ENCODE results near the gene MRM3. TPM values are rescaled to one million over a fixed set of nuclear protein-coding genes. Genes with fewer than 3 reads are reported as not detected.

Gene MRM3
- total and polyA plus RNA-seq, 2 experiments from 2014 or later, result 17.7 to 23.4 TPM

DNA sequence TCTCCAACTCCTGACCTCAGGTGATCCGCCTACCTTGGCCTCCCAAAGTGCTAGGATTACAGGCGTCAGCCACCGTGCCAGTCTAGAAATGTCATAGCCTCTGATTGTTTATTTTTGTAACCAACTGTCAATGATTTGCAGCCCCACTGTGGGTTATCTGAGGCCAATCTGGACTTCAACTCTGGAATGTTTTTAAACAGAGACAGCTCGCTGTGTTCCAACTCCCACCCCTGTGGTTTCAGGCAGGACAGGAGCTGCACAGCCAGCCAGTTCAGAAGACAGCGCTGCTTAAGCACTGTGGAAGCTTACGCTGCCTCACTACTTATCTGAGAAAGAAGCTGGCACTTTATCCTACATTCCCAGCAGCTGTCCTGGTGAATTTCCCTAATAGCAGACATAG, 19.5 kb downstream of the MRM3 start:
- no peak for ATAC-seq
- no peaks in the 10 kb centered on the region for H3K27me3 ChIP-seq (ENCODE audit: insufficient read depth)
- H2AFZ ChIP-seq, result no peak overlapping the region
- H3K4me3 Mint-ChIP-seq, result no peak overlapping the region
- H3K9me3 Mint-ChIP-seq, result no peaks in the 10 kb centered on the region; the same call in 2 of the 3 replicates
- no peaks in the 10 kb centered on the region; the same call in 1 of the 2 replicates for H3K36me3 ChIP-seq (ENCODE audit: insufficient read depth)
- peak overlapping the region; percentile 39; the same call in 1 of the 2 replicates for H3K27ac ChIP-seq (ENCODE audit: low read depth)
- H3K4me3 ChIP-seq, result no peak overlapping the region
- H3K27ac Mint-ChIP-seq, result no peak overlapping the region
- no peak for TF ChIP-seq JUNB (IDR thresholded peaks at IDR 0.05; ENCODE audit: unreplicated experiment)
- no peak for TF ChIP-seq CTCF (conservative IDR thresholded peaks at IDR 0.05; ENCODE audit: low read depth in 2 of 2)
- no peak for TF ChIP-seq NANOG (IDR thresholded peaks at IDR 0.05; ENCODE audit: borderline replicate concordance)
- no peak for TF ChIP-seq ZNF331 (CRISPR knock-in tag; IDR thresholded peaks at IDR 0.05; ENCODE audit: low read depth)
- no peak for TF ChIP-seq EZH2phosphoT487 (IDR thresholded peaks at IDR 0.05; ENCODE audit: unreplicated experiment)
- TF ChIP-seq EZH2 (IDR thresholded peaks at IDR 0.05; ENCODE audit: low read depth, unreplicated experiment), result no peak
- TF ChIP-seq STAT1 (IDR thresholded peaks at IDR 0.05; ENCODE audit: unreplicated experiment), result no peak
- TF ChIP-seq ETS1 (IDR thresholded peaks at IDR 0.05), result no peak
- TF ChIP-seq POLR2AphosphoS5 (IDR thresholded peaks at IDR 0.05; ENCODE audit: low read depth), result no peak
- no peak for TF ChIP-seq CREB1 (CRISPR knock-in tag; IDR thresholded peaks at IDR 0.05; ENCODE audit: low read depth)
- TF ChIP-seq, protein P1, sequence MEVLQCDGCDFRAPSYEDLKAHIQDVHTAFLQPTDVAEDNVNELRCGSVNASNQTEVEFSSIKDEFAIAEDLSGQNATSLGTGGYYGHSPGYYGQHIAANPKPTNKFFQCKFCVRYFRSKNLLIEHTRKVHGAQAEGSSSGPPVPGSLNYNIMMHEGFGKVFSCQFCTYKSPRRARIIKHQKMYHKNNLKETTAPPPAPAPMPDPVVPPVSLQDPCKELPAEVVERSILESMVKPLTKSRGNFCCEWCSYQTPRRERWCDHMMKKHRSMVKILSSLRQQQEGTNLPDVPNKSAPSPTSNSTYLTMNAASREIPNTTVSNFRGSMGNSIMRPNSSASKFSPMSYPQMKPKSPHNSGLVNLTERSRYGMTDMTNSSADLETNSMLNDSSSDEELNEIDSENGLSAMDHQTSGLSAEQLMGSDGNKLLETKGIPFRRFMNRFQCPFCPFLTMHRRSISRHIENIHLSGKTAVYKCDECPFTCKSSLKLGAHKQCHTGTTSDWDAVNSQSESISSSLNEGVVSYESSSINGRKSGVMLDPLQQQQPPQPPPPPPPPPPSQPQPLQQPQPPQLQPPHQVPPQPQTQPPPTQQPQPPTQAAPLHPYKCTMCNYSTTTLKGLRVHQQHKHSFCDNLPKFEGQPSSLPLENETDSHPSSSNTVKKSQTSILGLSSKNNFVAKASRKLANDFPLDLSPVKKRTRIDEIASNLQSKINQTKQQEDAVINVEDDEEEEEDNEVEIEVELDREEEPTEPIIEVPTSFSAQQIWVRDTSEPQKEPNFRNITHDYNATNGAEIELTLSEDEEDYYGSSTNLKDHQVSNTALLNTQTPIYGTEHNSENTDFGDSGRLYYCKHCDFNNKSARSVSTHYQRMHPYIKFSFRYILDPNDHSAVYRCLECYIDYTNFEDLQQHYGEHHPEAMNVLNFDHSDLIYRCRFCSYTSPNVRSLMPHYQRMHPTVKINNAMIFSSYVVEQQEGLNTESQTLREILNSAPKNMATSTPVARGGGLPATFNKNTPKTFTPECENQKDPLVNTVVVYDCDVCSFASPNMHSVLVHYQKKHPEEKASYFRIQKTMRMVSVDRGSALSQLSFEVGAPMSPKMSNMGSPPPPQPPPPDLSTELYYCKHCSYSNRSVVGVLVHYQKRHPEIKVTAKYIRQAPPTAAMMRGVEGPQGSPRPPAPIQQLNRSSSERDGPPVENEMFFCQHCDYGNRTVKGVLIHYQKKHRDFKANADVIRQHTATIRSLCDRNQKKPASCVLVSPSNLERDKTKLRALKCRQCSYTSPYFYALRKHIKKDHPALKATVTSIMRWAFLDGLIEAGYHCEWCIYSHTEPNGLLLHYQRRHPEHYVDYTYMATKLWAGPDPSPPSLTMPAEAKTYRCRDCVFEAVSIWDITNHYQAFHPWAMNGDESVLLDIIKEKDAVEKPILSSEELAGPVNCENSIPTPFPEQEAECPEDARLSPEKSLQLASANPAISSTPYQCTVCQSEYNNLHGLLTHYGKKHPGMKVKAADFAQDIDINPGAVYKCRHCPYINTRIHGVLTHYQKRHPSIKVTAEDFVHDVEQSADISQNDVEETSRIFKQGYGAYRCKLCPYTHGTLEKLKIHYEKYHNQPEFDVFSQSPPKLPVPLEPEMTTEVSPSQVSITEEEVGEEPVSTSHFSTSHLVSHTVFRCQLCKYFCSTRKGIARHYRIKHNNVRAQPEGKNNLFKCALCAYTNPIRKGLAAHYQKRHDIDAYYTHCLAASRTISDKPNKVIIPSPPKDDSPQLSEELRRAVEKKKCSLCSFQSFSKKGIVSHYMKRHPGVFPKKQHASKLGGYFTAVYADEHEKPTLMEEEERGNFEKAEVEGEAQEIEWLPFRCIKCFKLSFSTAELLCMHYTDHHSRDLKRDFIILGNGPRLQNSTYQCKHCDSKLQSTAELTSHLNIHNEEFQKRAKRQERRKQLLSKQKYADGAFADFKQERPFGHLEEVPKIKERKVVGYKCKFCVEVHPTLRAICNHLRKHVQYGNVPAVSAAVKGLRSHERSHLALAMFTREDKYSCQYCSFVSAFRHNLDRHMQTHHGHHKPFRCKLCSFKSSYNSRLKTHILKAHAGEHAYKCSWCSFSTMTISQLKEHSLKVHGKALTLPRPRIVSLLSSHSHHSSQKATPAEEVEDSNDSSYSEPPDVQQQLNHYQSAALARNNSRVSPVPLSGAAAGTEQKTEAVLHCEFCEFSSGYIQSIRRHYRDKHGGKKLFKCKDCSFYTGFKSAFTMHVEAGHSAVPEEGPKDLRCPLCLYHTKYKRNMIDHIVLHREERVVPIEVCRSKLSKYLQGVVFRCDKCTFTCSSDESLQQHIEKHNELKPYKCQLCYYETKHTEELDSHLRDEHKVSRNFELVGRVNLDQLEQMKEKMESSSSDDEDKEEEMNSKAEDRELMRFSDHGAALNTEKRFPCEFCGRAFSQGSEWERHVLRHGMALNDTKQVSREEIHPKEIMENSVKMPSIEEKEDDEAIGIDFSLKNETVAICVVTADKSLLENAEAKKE (CRISPR knock-in tag; IDR thresholded peaks at IDR 0.05), result no peak
- no peak for TF ChIP-seq ZNF114 (CRISPR knock-in tag; IDR thresholded peaks at IDR 0.05)
- TF ChIP-seq REST (IDR thresholded peaks at IDR 0.05; ENCODE audit: unreplicated experiment), result no peak
- no peaks in the 10 kb centered on the region; the same call in 1 of the 2 replicates for H4K20me1 ChIP-seq (replicated peaks; ENCODE audit: insufficient read depth)
- peaks cover 6% of the 10 kb centered on the region; the same call in 2 of the 3 replicates for H3K4me1 Mint-ChIP-seq
- no peak for DNase-seq (ENCODE audit: low spot score)
- H3K27me3 Mint-ChIP-seq (ENCODE audit: insufficient read depth, low read depth, poor library complexity), result peaks cover 15% of the 10 kb centered on the region
- H3K4me2 ChIP-seq, result no peak overlapping the region
- H3K36me3 Mint-ChIP-seq (ENCODE audit: low read depth), result peaks cover 16% of the 10 kb centered on the region
- H3K79me2 ChIP-seq (replicated peaks; ENCODE audit: insufficient read depth), result no peaks in the 10 kb centered on the region
- H3F3A ChIP-seq (replicated peaks; ENCODE audit: low read depth), result no peaks in the 10 kb centered on the region
- no peaks in the 10 kb centered on the region for H3K9me2 ChIP-seq (ENCODE audit: insufficient read depth)
- H3K4me1 ChIP-seq (ENCODE audit: insufficient read depth), result no peaks in the 10 kb centered on the region
